ENCODE measurements around the gene RASAL1.

RASAL1 gene

DNA sequence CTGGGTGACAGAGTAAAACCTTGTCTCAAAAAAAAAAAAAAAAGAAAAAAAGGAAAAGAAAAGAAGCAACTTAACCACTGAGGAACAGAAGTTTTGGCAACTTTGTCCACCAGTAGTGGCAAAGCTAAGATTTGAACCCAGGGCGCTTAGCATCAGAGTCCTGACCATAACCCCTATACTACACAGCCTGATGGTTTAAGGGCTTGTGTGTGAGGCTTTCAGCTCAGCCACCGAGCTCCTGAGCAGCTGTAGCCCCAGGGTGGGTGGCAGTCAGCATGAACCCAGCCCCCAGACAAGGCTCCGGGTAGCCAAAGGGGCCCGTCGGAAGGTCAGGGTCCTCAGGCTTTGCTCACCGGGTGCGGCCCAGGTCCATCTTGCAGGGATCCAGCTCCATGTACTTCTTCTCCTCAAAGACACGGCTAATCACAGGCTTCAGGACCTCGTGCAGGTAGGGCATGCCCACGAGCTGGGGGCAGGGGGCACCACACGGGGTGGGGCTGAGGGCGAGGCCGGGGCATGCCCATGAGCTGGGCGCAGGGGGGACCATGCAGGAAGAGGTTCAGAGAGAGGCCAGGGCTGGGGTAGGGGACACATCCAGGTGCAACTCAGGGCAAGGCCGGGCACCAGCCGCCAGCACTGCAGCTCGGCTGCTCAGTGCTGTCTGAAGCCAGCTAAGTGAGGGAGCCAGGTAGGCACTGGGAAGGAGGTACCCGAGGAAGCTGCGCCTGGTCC lies 20.9 kb downstream of the RASAL1 start:
- DNase-seq: no peak

DNA sequence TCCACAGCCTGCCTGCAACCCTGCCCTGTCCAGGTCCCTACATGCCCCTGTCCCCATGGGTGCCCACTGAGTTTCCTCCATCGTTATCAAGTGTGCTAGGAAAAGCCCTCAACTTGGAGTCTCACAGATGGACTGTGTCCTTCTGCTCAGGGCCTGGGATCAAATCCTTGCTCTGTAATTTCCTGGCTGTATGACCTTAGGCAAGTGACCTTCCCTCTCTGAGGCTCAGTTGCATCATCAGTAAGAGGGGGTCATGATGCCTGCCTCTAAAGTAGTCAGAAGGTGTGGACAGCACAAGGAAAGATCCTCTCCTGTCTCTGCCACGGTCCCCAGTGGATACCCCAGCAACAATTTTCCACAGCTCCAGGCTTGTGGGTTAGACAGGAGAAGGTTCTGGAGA lies 22.2 kb downstream of the RASAL1 start:
- no peak for DNase-seq

DNA sequence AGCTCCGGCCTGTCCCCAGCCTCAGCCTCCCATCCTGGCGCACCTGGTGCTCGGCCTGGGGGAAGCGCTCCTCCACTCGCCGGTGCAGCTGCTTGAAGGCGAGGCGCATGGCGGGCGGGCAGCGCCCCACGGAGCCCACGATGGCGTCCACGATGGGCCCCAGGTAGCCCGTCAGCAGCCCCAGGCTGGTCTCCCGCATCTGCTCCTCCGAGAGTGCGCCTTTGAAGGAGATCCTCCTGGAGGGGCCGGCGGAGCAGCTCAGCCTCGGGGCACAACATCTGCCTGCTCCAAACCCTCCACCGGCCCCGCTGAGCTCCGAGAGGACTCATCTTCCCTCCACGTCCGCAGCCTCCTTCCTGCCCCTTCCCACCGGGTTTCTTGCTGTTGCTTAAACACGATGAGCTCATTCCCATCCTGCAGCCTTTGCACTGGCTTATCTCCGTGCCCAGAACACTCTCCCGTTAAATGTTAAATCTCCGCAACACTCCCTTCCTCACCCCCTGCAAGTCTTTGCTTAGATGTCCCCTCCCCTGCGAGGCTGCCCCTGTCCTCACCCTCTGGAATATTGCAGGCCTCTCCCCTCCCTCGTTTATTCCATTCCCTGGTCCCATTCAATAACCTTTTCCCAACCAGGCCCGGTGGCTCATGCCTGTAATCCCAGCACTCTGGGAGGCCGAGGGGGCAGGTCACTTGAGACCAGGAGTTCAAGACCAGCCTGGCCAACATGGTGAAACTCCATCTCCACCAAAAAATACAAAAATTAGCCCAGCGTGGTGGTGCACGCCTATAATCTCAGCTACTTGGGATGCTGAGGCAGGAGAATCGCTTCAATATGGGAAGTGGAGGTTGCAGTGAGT lies 23.3 kb downstream of the RASAL1 start:
- no peak for DNase-seq

DNA sequence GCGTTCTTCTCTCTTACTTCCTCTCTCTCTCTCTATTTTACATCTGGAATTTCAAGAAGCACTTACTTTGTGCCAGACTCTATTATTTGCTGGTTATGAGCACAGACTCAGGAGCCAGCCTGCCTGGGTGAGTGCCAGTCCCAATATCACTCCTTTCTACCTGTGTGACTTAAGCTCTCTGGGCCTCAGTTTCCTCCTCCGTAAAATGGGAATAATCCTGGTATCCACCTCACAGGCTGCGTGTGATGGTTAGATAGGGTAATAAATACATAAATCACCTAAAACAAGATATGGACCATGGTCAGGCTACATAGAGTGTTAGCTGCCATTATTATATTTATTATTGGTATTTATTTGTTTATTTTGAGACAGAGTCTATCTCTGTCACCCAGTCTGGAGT lies 24.3 kb downstream of the RASAL1 start:
- no peak for DNase-seq

DNA sequence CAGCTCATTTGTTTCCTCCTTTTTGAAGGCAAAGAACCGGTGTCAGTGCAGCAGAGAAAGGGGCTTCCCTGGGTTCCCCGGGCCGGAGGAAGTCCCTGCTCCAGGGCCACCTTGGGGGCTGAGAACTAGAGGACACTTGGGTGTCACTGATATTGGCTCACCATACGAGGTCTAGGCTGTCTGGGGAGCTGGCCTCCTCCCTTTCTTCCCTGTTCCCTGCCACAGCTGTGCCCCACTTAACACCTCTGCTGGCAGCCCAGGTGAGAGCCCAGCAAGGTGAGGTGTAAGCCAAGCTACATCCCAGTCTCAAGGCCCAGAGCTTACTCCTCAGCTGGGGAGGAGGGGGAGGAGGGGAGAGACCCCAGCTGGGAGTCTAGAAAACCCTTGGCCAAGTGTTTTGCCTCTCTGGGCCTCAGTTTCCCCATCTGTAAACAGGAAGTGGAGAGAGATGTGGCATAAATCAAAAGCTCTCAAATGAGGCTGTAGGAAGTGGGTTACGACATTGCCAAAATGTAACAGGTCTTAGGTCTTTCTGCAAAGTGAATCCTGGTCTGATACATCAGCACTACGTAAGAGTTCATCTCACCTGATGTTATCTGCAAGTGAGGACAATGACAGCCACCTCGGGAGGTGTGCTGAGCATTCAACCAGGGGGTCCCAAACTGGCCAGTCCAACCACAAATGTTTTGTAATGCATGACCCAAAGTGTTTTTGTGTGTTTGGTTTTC lies 25.5 kb downstream of the RASAL1 start:
- no peak for DNase-seq

DNA sequence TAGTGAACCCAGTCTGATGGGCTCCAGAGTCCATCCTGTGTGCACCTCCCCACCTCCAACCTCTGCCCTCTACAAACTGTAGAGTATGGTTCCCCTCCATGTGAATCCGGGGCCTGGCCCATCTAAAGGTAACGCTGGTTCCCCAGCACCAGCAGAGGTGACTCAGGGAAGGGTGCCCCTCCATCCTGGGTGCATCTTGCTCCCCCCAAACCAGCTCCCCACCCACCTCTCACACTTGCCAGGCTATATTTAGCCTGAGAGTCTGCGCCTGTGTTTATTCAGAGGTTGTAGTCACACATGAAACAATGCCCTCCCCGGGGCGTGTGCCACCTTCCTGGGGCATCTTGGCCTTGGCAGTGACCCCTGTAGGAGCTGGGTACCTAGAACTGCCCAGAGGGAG lies 26.2 kb downstream of the RASAL1 start:
- no peak for DNase-seq

DNA sequence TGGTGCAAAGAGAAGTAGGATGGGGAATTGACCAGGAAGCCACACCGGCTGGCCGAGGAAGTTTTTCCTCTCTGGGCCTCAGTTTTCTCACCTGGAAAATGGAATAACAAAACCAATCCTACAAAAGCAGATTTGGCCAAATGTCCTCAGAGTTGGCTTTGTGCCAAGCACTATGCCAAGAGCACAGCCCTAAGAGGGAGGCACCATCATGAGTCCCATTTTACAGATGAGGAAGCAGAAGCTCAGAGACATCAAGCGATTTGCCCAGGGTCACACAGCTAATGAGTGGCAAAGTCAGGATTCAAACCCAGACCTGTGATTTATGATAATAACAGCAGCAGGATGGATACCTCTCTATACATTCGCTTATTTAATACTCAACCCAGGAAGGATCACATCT lies 27.3 kb downstream of the RASAL1 start:
- DNase-seq: no peak

DNA sequence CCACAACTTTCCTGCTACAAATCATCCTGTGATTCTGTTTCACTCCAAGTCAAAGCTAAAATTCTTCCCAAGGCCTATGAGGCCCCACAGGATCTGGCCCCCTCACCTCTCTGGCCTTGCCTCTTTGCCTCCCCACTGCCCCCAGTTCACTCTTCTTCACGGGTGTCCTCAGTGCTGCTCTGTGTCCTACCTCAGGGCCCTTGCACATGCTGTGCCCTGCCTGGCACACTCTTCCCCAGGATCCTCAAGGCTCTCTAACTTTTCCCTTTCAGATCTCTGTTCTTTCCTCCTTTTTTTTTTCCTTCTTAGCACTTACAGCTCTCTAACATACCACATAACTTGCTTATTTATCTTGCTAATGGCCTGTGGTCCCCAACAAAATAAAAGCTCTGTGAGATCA lies 29.2 kb downstream of the RASAL1 start:
- no peak for DNase-seq

DNA sequence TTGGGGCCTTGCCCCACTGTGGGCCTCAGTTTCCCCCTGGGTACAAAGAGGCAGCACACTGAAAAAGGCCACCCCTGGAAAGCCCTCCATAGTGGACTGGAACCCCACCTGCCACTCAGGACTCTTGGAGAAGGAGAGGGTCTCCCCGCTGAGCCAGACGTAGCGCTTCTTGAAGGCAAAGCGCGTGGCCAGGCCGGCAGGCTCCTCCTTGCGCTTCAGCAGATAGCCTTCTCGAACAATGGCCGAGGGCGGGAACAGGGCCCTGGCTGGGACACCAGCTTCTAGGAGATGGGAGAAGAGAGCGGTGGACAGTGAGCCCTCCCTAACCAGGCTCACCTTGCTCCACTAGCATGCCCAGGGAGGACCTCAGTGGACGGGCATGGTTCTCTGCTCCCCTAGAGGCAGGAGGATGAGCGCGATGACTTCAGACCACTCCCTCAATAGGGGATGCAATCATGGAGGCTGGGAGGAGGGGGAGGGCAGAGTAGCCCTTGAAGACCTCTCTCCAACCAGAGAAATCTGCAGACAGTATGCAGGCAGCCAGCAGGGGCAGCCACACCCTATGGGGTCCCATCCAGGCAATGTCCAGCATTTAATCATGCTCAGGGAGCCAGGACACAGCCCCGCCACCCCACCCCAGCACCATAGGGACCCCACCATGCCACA lies 29.8 kb downstream of the RASAL1 start:
- DNase-seq: no peak

DNA sequence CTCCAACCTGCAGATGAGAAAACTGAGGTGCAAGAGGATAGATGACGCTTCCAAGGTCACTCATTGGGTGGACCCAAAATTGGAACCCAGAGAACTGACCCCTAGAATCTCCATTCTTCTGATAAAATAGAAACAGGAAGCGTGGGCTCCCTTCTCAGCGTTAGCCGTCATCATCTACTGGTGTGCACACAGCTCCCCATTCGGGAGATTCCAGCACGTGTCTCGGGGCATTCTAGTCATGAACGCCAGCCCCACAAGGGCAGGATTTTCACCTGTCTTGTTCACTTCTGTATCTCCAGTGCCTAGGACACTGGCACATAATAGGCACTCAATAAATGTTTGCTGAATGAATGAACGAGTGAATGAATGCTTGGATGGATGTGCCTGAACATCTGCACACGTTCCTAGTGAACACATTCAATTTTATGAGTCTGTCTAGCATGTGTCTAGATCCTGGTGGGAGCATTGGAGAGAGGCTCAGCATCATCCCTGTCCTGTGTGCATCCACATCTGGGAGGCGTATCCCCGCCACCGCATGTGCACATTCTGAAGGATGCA lies 30.5 kb downstream of the RASAL1 start:
- no peak for DNase-seq

DNA sequence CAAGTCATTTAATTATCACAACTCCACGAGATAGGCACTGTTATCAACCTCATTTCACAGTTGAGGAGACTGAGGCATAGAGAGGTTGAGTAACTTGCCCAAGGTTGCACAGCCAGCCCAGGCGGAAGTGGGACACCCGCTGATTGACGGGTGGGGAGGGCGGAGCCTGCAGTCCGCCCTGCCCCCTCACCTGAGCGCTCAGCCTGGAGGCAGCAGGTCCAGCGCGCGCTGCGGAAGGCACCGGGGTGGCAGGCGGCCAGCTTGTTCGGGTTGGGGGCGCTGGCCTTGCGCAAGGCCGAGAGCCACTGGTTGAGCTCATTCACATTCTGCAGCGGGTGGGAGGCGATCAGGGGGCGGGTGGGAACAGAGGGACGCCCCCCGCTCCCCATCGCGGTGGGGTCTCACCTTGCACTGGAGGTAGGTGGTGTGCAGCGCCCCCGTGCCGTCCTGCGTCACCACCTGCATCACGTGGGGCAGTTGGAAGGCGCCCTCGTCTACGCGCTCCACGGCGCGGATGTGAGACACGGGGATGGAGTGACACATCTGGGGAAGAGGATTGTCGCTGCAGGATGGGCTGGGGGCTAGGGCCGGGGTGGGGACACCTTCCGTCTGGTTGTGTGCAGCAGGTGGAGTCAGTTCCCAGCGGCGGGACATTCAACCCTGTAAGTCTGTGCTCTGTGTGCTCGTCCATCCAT lies 31.7 kb downstream of the RASAL1 start:
- peak; percentile 45 for DNase-seq

DNA sequence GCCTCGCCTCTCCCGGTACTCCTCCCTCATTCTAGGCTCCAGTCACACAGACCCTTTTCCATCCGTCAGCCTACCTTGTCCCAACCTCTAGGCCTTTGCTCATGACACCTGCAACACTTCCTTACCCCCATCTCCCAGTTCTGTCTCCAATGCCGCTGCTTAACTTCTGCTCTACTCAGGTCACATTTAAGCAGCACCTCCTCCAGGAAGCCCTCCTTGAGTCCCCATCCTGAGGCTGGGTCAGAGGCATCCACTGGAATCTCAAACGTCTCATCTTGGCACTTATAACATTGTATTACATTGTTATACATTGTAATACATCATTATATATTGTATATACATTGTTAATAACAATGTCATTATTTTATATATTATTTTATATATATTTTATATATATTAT lies 32.8 kb downstream of the RASAL1 start:
- no peak for DNase-seq

DNA sequence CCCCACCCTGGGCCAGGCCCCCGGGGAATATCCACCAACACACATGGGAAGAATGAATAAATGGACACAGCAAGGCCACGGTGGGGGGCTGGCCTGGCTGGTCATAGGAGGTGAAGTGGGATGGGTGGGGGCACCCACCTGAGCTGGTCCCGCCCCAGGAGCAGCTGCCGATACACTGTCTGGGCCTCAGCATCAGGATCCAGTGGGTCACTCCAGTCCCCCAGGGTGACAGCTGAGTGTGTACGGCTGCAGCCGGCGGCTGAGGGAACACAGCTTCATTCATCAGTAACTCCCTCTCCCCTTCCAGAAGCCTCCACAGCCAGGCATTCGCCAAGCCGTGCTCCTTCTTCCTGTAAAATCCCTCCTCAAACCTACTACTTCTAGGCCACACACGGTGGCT lies 33.8 kb downstream of the RASAL1 start:
- no peak for DNase-seq

DNA sequence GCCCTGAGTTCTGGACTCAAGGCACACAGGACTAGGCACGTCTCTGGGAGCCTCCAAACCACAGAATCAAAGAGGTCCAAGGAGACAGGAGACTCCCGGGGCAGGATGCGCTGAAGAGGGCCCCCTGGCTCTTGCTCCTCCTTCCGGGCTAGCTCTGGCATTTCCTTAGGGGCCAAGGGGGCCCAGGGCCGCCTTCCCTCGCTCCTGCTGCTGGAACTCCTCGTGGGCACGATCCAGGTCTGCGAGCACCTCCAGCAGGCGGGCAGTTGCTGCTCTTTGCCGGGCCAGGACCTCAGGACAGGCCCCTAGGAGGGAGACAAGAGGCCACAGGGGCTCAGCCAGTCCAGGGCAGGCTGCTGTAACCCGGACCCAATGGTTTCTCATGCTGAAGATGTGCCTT lies 35.8 kb downstream of the RASAL1 start:
- DNase-seq: no peak

DNA sequence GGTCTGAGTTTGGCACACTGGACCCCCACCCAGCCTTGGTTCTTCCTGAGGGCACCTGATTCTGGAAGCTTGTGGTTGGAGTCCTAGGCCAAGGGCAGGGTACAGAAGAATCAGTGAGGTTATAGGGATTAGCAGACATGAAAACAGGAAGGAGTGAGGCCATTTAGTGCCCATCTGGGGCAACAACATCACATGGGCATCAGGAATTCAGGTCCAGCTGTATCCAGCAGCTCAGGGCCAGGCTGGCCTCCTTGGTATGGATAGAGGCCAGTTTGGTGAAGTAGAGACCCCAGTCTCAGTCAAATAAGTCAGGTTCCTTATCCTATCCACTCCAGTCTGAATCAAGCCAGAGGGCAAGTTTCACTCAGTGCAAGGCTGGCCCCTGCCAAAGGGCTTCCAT lies 36.2 kb downstream of the RASAL1 start:
- DNase-seq: no peak

DNA sequence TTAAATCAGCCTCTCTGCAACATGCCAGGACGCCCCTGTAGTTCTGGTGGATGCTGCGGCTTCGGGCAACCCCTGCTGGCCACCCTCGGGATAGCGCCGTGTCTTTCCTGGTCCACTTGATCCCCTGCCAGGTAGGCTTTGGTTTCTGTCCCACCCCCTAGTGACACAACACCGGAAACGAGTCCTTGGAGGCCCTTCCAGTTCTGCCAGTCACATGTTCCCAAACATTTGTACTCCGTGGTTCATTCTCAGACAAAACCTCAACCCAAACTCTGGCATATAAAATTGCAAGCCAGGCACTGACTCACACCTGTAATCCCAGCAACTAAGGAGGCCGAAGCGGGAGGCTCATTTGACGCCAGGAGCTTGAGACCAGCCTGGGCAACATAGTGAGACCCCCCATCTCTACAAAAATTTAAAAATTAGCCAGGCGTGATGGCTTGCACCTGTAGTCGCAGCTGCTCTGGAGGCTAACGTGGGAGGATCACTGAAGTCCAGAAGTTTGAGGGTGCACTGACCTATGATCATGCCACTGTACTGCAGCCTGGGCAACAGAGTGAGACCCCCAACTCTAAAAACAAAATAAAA lies 37.0 kb downstream of the RASAL1 start:
- DNase-seq: peak; percentile 54

DNA sequence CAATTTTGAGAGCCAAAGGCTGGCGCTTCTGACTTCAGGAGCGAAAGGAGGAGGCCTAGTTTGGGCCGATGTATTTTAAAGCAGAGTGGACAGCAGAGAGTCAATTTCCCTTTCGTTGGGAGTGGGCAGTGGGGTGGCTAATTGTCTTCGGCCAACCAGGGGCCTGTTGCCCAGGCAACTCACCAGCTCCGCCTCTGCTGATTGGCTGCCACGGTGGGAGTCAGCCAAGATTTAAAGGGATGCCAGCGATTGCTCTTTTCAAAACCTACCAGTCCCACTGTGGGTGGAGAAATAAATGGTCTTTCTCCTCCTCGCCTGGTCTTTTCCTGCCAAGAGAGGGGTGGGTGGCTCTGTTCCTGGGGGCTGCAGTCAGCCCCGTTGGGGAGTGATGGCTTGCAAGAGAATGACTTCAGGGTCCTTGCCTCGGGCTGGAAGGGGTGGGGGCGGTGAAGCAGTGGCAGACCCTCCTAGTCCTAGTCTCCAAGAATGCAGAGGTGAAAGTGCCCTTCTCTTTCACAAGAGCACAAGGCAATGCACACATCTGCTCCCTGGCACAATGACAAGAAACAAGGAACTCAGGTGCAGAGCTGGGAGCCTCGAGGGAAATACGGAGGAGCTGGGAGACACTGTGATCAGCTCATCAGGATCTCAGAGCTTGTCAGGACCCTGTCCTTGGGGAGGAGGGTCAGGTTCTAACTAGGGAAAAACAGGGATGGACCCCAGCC lies 37.7 kb downstream of the RASAL1 start:
- DNase-seq: no peak

DNA sequence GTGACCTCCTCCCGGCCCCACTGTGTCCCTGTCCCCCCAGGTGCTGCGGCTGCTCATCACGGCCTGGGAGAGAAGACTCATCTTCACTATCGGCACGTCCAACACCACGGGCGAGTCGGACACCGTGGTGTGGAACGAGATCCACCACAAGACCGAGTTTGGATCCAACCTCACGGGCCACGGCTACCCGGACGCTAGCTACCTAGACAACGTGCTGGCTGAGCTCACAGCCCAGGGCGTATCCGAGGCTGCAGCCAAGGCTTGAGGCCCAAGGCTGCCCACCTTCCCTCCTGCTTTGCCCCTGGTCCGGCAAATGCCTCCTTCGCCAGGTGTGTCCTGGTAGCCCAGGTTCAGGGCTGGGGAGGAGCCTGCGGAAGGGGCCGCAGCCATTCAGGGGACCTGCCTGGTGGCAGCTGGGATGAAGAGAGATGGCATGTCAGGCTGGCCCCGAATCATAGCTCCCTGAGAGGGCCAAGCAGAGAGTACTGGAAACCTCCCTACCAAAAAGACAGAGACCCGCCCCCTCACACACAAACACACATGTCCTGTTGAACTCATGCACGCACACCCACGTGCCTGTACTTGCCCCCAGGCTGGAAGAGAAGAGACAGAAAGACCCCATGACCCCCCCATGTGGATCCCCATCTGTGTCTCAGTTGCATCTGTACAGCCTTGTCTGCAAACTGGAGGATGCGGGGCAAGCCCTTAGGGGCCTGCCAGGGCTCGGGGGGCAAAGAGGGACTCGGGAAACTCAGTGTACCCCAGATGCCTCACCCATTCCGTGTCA lies 38.7 kb downstream of the RASAL1 start:
- no peak for DNase-seq

DNA sequence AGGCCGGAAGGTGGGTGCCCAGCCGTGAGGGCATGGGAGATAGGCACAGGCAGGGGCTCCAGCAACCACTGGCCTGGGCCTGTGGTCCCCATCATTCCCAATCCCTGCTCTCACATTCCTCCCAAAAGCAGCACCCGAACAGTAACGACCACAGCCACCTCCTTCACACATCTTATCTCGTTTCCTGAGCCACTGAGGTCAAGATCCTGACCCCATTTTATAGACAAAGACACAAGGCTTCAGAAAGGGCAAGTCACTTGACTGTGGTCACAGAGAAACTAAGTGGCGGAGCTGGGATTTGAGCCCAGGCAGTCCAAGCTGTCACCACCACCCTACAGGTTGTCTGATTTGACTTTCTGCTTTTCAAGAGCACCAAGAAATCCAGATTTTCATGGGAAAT lies 40.2 kb downstream of the RASAL1 start:
- no peak for DNase-seq

DNA sequence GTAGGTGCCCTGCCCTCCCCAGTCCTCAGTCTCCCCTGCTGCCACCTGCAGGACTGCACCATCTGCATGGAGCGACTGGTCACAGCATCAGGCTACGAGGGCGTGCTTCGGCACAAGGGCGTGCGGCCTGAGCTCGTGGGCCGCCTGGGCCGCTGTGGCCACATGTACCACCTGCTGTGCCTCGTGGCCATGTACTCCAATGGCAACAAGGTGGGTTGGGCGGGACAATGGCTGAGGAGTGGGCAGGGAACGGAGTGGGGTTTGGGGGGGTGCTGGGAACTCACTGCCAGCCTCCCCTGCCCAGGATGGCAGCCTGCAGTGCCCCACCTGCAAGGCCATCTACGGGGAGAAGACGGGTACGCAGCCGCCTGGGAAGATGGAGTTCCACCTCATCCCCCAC lies 40.8 kb downstream of the RASAL1 start:
- no peak for DNase-seq

Measured in activated CD4-positive, alpha-beta T cell treated with anti-CD3 and anti-CD28 coated beads, Interleukin-2, amount 50 U/mL, for 16 hours (primary cell).